SH-SY5Y (cell line): ENCODE measurements around the gene MYPN.

Experiments used
- GATA2 ChIP-seq: IDR thresholded peaks from 2 replicates; pipeline ENCODE4 v1.6.1; 2011; ENCODE audit warnings: mild to moderate bottlenecking, low read depth, low read length
- GATA3 ChIP-seq: IDR thresholded peaks from 2 replicates; pipeline ENCODE4 v1.6.1; 2011; ENCODE audit warnings: low read depth, mild to moderate bottlenecking, low read length, moderate library complexity

MYPN gene

DNA sequence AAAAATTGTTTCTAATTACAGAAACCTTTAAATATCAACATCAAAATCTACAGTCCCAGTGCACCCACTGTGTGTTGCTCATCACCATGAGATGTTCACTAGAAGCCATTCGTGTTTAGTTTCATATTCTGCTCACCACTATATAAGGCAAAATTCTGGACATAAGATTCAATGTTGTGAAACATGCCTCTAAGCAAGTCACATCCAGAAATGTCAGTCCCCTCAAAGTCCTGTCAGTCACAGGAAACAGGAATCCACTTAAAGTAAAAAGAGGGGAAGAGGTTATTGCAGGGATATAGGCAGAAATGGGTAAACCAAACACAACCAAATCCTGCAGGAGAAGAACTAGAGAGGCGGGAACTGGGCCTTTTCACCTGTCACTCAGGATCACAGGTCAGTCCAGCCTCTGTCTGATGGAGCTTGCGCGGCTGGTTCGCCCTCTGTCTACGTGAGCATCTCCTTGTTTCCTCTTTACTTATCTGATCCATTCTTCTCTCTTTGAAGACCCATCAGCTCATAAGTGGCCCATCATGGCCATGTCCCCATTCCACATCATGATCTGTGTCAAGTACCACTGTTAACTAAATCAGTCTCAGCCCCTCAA, 58.4 kb downstream of the MYPN start:
- TF ChIP-seq GATA2: no peak
- no peak for TF ChIP-seq GATA3

DNA sequence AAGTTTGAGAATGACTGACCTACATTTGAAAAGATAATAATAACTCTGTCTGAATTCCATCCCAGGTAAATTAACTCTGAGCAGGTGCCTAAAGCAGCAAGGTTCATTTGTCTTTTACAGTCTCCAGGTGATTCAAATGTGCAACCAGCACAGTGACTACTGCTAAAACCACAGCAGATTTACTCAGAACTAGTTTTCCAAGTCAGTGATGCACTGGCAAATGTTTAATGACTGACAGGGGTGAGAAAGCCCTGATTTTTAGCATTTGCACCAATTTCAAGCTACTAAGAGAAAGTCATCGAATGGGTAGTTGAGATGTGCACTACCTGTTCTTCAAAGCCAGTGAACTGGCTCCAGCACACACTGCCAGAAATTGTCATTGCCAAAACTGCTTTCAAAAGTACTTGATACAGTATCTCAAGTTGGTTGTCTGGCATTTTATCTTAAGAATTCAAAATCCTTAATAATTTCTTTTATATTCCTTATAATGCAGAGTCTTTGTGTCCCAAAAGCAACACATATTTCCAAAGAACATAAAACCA, 62.3 kb downstream of the MYPN start:
- TF ChIP-seq GATA3 (no peak), GATA2 (no peak)

- TF ChIP-seq GATA2 (no peak), GATA3 (no peak)
These were observed 63.0 kb downstream of the MYPN start for GRCh38 chr10:68172324-68172723.

GRCh38 chr10:68175949-68176348, 66.7 kb downstream of the MYPN start:
- no peak for TF ChIP-seq GATA2
- no peak for TF ChIP-seq GATA3

DNA sequence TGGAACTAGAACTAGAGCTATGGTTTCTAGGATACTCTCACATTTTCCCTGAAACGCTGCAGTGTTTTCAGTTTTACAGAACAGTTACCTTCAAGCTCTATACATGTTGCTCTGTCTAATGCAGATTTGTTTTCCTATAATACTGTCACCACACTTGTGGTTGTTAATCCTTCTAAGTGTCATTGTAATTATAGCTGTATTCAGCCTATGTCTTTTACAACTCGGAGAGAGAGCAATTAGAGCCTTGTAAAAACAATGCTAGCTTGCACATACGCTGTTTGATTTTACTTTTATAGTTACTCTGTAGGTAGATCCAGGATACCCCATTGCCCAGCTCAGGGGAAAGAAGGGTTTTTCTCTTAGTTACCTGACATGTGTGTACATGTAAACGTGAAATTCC, 67.5 kb downstream of the MYPN start:
- TF ChIP-seq GATA3: no peak
- TF ChIP-seq GATA2: no peak

DNA sequence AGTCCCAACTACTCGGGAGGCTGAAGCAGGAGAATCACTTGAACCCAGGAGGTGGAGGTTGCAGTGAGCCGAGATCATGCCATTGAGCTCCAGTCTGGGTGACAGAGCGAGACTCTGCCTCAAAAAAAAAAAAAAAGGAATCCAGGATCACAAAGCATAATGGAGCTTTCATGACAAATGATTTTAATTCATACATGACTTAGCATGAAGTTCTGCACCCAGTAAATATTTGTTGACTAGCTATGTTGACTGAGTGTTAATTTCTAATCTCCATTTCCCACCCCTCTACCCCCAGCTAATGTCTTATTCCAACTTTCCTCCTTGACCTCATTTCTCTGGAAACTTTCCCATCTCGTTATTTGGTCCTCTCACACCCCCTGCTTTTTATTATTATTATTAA, 69.3 kb downstream of the MYPN start:
- TF ChIP-seq GATA2 (no peak), GATA3 (no peak)

DNA sequence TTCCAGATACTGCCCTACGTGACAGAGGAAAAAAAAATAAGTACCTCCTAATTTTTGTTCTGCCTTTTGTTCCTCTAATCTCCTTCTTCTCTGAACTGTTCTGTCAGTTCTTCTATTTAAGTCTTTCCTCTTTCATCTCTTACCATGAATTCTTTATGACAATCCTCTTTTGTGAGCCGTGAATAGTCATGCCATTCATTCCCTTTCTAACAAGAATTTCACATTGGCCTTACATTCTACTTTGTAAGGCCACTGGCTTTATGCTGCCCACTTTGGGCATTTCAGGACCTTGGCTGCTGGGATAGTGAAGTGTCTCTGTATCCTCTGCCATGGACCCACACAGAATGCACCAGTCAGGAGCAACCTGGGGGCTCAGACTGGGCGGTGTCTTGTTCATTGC, 69.7 kb downstream of the MYPN start:
- TF ChIP-seq GATA3: no peak

DNA sequence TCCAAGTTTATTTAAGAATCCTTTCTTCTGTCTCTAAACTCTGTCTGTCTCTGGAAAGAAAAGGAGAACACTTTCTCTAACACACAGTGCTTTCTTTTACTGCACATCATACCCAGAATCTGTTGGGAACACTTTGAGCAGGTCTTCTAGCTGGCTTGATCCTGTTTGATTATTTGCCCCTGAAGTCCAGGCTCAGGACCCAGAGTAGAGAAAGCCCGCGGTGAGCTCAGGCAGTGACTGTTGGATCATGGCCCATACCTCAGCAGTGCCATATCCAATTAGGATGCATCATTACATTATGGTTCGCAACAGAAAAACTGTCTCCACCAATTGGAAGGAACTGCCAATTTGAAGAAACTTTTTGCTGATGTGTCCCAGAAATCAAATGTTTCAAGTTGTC, 71.2 kb downstream of the MYPN start:
- TF ChIP-seq GATA3 (no peak), GATA2 (no peak)

- TF ChIP-seq GATA3 (no peak), GATA2 (no peak)
These were observed 75.3 kb downstream of the MYPN start for GRCh38 chr10:68184546-68184945.

- TF ChIP-seq GATA3: no peak
- no peak for TF ChIP-seq GATA2
These were observed 75.8 kb downstream of the MYPN start for GRCh38 chr10:68185085-68185484.

DNA sequence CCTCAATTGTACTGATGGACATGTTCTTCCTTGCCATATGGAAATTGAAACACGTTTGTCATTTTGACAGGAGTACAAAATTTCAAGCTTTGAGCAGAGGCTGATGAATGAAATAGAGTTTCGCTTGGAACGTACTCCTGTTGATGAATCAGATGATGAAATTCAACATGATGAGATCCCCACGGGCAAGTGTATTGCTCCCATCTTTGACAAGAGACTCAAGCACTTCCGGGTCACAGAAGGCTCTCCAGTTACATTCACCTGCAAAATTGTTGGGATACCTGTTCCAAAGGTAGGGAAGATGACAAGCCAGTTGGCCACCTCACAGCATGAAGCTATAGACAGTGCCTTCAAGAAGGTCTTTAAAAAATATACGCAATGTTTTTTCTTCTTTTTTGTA, 79.5 kb downstream of the MYPN start:
- TF ChIP-seq GATA3: no peak
- no peak for TF ChIP-seq GATA2

DNA sequence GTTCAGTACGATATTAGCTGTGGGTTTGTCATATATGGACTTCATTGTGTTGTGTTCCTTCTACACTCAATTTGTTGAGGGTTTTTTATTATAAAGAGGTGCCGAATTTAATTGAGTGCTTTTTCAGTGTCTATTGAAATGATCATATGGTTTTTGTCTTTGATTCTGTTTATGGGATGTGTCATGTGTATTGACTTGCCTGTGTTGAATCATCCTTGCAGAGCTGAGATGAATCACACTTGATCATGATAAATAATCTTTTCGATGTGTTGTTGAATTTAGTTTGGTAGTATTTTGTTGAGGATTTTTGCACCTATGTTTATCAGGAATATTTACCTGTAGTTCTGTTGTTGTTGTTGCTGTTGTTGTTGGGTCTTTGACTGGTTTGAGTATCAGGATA, 82.8 kb downstream of the MYPN start:
- TF ChIP-seq GATA2 (no peak), GATA3 (no peak)

DNA sequence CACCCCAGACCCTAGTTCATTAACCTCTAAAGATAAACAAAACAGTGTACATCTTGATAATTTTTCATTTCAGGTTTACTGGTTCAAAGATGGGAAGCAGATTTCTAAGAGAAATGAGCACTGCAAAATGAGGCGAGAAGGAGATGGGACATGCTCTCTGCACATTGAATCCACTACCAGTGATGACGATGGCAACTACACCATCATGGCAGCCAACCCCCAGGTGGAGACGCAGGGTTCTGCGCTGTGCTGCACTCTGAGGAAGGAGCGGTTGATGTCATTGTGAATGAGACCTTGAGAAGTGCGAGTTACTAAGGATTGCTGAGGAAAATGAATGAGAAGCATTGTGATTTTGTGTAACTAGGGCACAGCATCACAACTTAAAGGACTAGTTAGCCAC, 85.0 kb downstream of the MYPN start:
- no peak for TF ChIP-seq GATA2
- TF ChIP-seq GATA3: no peak

- TF ChIP-seq GATA3 (no peak), GATA2 (no peak)
These were observed 87.4 kb downstream of the MYPN start for GRCh38 chr10:68196701-68197100.

- TF ChIP-seq GATA3 (no peak), GATA2 (no peak)
These were observed 93.7 kb downstream of the MYPN start for GRCh38 chr10:68202960-68203353.

DNA sequence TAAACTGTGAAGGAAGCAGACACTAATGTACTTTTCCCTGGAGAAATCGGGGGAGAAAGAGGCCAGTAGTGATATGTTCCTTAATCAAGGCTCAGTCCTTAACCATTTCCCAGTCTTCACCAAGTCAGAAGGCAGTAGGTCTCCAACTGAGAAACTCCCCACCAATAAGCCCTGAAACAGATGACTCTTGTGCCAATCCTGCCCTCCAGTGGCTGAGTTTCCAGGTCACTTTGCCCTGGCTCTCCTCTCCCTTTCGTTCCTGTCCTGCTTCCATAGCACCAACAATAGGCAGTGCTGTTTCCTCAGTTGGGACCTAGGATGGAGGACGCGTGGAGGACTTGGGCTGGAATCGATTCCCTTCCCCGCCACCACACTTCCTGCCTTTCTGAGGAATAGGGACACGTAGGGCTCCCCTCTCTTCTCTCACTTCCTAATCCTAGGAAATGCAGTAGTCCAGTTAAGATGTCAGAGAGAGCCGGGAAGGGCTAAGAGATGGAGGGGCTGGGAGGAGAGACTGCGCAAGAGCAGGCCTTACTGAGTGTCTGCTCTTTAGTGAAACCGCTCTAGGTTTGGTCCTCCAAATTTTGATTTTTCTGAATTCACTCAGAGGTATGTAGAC, 99.2 kb downstream of the MYPN start:
- TF ChIP-seq GATA3 (no peak), GATA2 (no peak)

- no peak for TF ChIP-seq GATA3
- TF ChIP-seq GATA2: no peak
These were observed 102.4 kb downstream of the MYPN start for GRCh38 chr10:68211669-68212068.
